SK-N-MC (cell line): Measurements from ENCODE around the gene RALGPS1.

Experiments
- EZH2 ChIP-seq: fragments of 200-600 bp; sonication (generic); IDR thresholded peaks from one replicate; pipeline ENCODE4 v1.6.1; 2017; ENCODE audit warnings: antibody characterized with exemption
- FOXP2 ChIP-seq: optimal IDR thresholded peaks from 2 replicates; pipeline ENCODE3; 2011; ENCODE audit warnings: mild to moderate bottlenecking, moderate library complexity; ENCODE audit not compliant: insufficient read depth; ENCODE audit errors: extremely low read length, control extremely low read depth
- POLR2AphosphoS5 ChIP-seq: IDR thresholded peaks from 2 replicates; pipeline ENCODE4 v1.6.1; 2012; ENCODE audit warnings: mild to moderate bottlenecking, low read depth, low read length, borderline replicate concordance

GRCh38 chr9:127129073-127129717 is 214.6 kb downstream of the RALGPS1 start:
- TF ChIP-seq POLR2AphosphoS5 (no peak), FOXP2 (no peak), EZH2 (no peak)
